Mucosa of descending colon (tissue), 3 donors: ENCODE measurements around the gene ITGAX. TPM values are rescaled to one million over a fixed set of nuclear protein-coding genes. Genes with fewer than 3 reads are reported as not detected.

Experiments used
- ATAC-seq: fragments of 200-7000 bp; cut with Tn5 transposase; one replicate; pipeline ENCODE4 v1.9.1; 2020; ENCODE audit warnings: mild to moderate bottlenecking, moderate library complexity
- DNase-seq, 3 donors: peaks; one replicate each; pipeline ENCODE4 v3.0.0-alpha.2; 2020
- H3K36me3 ChIP-seq: fragments of 200-600 bp; one replicate; pipeline ENCODE4 v1.8.0; 2021; ENCODE audit warnings: low read depth, mild to moderate bottlenecking
- H3K4me1 ChIP-seq: fragments of 200-600 bp; one replicate; pipeline ENCODE4 v1.8.0; 2021; ENCODE audit warnings: low read depth, mild to moderate bottlenecking
- H3K4me3 ChIP-seq: fragments of 200-600 bp; one replicate; pipeline ENCODE4 v1.8.0; 2021; ENCODE audit warnings: mild to moderate bottlenecking
- H3K9me3 ChIP-seq: fragments of 200-600 bp; one replicate; pipeline ENCODE4 v1.8.0; 2021; ENCODE audit warnings: mild to moderate bottlenecking
- CTCF ChIP-seq: fragments of 200-600 bp; IDR thresholded peaks from one replicate; pipeline ENCODE4 v1.8.0; 2022; ENCODE audit warnings: antibody characterized with exemption, mild to moderate bottlenecking
- intact Hi-C, 2 donors: fragments of 100-400 bp; cut with DNase I in 1 of 2; cut with micrococcal nuclease in 1 of 2; formaldehyde crosslinking; loops; one replicate each; pipeline versions ENCODE4 v1.11.0 to v1.11.1; 2022; cut with DNase I, micrococcal nuclease
- total RNA-seq, 3 donors: library from RNA; stranded (reverse); fragmentation: NEBNext Ultra II Directional in 2 of 3; extraction: Animal tissue kit (Norgen Biotek cat#: 25700) in 2 of 3; gene quantifications; one replicate each; pipeline versions ENCODE4 v1.2.1 to v1.2.4, GENCODE V29; 2021 to 2023
- donor health status: DM: no; HTN: no; CAD: no; lungs with moderate emphysema.
- donor health status: DM: no; HTN: no; CAD: no.
- donor health status: DM: no; HTN: yes; CAD: no.

ITGAX gene
- total RNA-seq, 3 donors from 2014 or later = 2.9 to 8.6 (median 3.5) TPM

DNA sequence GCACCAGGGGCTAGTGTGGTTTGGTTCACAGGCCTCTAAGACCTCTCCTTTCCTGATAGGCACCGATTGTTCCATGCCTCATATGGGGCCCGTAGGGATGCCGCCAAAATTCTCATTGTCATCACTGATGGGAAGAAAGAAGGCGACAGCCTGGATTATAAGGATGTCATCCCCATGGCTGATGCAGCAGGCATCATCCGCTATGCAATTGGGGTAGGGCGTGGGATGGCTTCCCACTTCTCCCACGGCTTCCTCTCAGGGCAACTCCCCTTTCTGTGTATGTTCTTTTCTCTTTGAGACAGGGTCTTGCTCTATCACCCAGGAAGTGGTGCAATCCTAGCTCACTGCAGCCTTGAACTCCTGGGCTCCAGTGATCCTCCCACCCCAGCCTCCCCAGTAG is 5.3 kb downstream of the ITGAX start:
- H3K4me3 ChIP-seq = no peak overlapping the region
- intact Hi-C loops = no loop called here
- no peak for TF ChIP-seq CTCF
- ATAC-seq (no peak), DNase-seq (no peak)
- H3K9me3 ChIP-seq = no peaks in the 10 kb centered on the region
- no peaks in the 10 kb centered on the region for H3K36me3 ChIP-seq
- no peaks in the 10 kb centered on the region for H3K4me1 ChIP-seq

- Histone ChIP-seq H3K4me1 (no peaks in the 10 kb centered on the region), H3K9me3 (no peaks in the 10 kb centered on the region), H3K36me3 (no peaks in the 10 kb centered on the region), H3K4me3 (no peak overlapping the region)
- no peak for ATAC-seq
- intact Hi-C loops = no loop called here
- no peak for TF ChIP-seq CTCF
- DNase-seq = no peak
Observed at GRCh38 chr16:31361201-31362110, 6.5 kb downstream of the ITGAX start.

GRCh38 chr16:31362476-31363405 is 7.8 kb downstream of the ITGAX start:
- no peak for ATAC-seq
- Histone ChIP-seq H3K36me3 (no peaks in the 10 kb centered on the region), H3K4me1 (no peaks in the 10 kb centered on the region), H3K4me3 (no peak overlapping the region), H3K9me3 (no peaks in the 10 kb centered on the region)
- DNase-seq = no peak
- TF ChIP-seq CTCF = no peak
- intact Hi-C loops = no loop called here

DNA sequence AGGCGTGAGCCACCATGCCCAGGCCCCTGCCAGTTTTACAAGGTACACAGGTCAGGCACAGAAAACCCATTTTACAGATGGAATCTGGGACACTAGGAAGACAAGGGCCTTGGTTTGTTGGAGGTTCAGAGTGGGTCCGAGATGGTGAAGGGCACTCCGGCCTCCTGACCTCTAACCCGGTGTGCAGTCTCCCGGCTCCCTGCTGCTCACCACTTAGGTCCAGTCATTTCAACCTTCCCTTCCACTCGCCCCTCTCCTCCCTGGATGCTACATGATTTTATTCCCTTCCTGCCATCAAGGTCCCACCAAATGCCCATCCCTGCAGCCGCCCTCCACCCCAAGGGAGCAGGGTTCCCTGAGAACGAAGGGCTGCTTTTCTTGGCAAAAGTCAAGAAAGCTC is 8.7 kb downstream of the ITGAX start:
- no peak overlapping the region for H3K4me3 ChIP-seq
- no peak for ATAC-seq
- no peaks in the 10 kb centered on the region for H3K4me1 ChIP-seq
- DNase-seq = no peak
- H3K36me3 ChIP-seq = no peaks in the 10 kb centered on the region
- no peak for TF ChIP-seq CTCF
- no peaks in the 10 kb centered on the region for H3K9me3 ChIP-seq
- intact Hi-C loops = no loop called here

DNA sequence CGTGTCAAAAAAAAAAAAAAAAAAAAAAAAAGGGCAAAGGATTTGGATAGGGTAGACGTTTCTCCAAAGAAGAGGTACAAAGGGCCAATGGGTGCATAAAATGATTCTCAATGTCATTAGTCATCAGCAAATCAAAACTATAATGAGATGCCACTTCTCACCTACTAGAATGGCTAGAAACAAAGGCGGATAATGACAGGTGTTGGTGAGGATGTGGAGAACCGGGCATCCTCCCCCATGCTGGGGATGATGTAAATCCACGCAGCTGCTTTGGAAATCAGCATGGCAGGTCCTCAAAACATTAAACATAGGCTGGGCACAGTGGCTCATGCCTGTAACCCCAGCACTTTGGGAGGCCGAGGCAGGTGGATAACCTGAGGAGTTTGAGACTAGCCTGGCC is 9.4 kb downstream of the ITGAX start:
- intact Hi-C loops = no loop called here
- Histone ChIP-seq H3K36me3 (no peaks in the 10 kb centered on the region), H3K9me3 (no peaks in the 10 kb centered on the region), H3K4me1 (no peaks in the 10 kb centered on the region), H3K4me3 (no peak overlapping the region)
- DNase-seq (no peak), ATAC-seq (no peak)
- no peak for TF ChIP-seq CTCF
